HepG2 (cell line): Measurements from ENCODE around the gene DLG5. TPM values are rescaled to one million over a fixed set of nuclear protein-coding genes. Genes with fewer than 3 reads are reported as not detected.
A peak's percentile ranks its signal among the peaks of the same experiment; 100 is the strongest.

ENCODE experiments used
- AGO1 ChIP-seq: fragments of 200-400 bp; formaldehyde crosslinking; IDR thresholded peaks from 2 replicates; pipeline ENCODE4 v1.6.1; 2017; ENCODE audit warnings: mild to moderate bottlenecking, low read depth, low read length, moderate library complexity; ENCODE audit not compliant: poor library complexity, severe bottlenecking
- BATF2 ChIP-seq: sonication (generic); formaldehyde crosslinking; IDR thresholded peaks from 2 replicates; pipeline ENCODE4 v1.8.0; 2022; ENCODE audit warnings: mild to moderate bottlenecking, missing genetic modification reagents, moderate library complexity
- BHLHE40 ChIP-seq: IDR thresholded peaks from 2 replicates; pipeline ENCODE4 v1.6.1; 2011; ENCODE audit warnings: low read length, improper control_type of control experiment
- BRD4 ChIP-seq: sonication (generic); formaldehyde crosslinking; IDR thresholded peaks from 2 replicates; pipeline ENCODE4 v1.4.0; 2020; ENCODE audit warnings: missing genetic modification reagents
- CAMTA2 ChIP-seq: sonication (generic); formaldehyde crosslinking; IDR thresholded peaks from 2 replicates; pipeline ENCODE4 v1.4.0; 2020; ENCODE audit warnings: mild to moderate bottlenecking, missing genetic modification reagents, borderline replicate concordance
- CREBL2 ChIP-seq: sonication (generic); formaldehyde crosslinking; IDR thresholded peaks from 2 replicates; pipeline ENCODE4 v1.8.1; 2023; ENCODE audit warnings: missing genetic modification reagents, mild to moderate bottlenecking, borderline replicate concordance
- FOXP1 ChIP-seq, 2 experiments: fragments of 450-650 bp in 1 of 2; IDR thresholded peaks; 2 replicates each; pipeline ENCODE4 v1.6.1; 2017 to 2018; ENCODE audit warnings: antibody characterized with exemption in 1 of 2
- MEIS1 ChIP-seq: sonication (generic); formaldehyde crosslinking; IDR thresholded peaks from 2 replicates; pipeline ENCODE4 v1.9.0; 2021; ENCODE audit warnings: mild to moderate bottlenecking, missing genetic modification reagents, moderate library complexity, borderline replicate concordance
- NAIF1 ChIP-seq: sonication (generic); formaldehyde crosslinking; IDR thresholded peaks from 2 replicates; pipeline ENCODE4 v1.5.0; 2020; ENCODE audit warnings: mild to moderate bottlenecking, missing genetic modification reagents, borderline replicate concordance
- NCOA5 ChIP-seq: sonication (generic); formaldehyde crosslinking; IDR thresholded peaks from 2 replicates; pipeline ENCODE4 v1.4.0; 2020; ENCODE audit warnings: missing genetic modification reagents
- NFE2 ChIP-seq: sonication (generic); formaldehyde crosslinking; IDR thresholded peaks from 2 replicates; pipeline ENCODE4 v1.4.0; 2020; ENCODE audit warnings: missing genetic modification reagents
- NRL ChIP-seq: sonication (generic); formaldehyde crosslinking; IDR thresholded peaks from 2 replicates; pipeline ENCODE4 v1.5.0; 2020; ENCODE audit warnings: missing genetic modification reagents, mild to moderate bottlenecking, moderate library complexity, borderline replicate concordance
- POLR2A ChIP-seq, 2 experiments: IDR thresholded peaks; 2 replicates each; pipeline ENCODE4 v1.6.1; 2011; ENCODE audit warnings: low read depth in 2 of 2, low read length in 2 of 2, mild to moderate bottlenecking in 1 of 2, moderate library complexity in 1 of 2; ENCODE audit not compliant: insufficient read depth in 1 of 2
- SATB2 ChIP-seq: sonication (generic); formaldehyde crosslinking; IDR thresholded peaks from 2 replicates; pipeline ENCODE4 v1.5.0; 2020; ENCODE audit warnings: missing genetic modification reagents
- SIN3A ChIP-seq: IDR thresholded peaks from 2 replicates; pipeline ENCODE4 v1.6.1; 2011; ENCODE audit warnings: low read depth, mild to moderate bottlenecking, control low read depth, low read length, borderline replicate concordance
- SIX4 ChIP-seq: sonication (generic); formaldehyde crosslinking; IDR thresholded peaks from 2 replicates; pipeline ENCODE4 v1.4.0; 2020; ENCODE audit warnings: missing genetic modification reagents
- SNAPC2 ChIP-seq: sonication (generic); formaldehyde crosslinking; IDR thresholded peaks from 2 replicates; pipeline ENCODE4 v1.8.1; 2022; ENCODE audit warnings: mild to moderate bottlenecking, missing genetic modification reagents
- SSRP1 ChIP-seq: IDR thresholded peaks from 2 replicates; pipeline ENCODE4 v1.6.1; 2016; ENCODE audit warnings: control low read depth
- SYNCRIP ChIP-seq: fragments of 200-400 bp; formaldehyde crosslinking; IDR thresholded peaks from 2 replicates; pipeline ENCODE4 v1.6.1; 2018; ENCODE audit warnings: mild to moderate bottlenecking, low read depth, low read length; ENCODE audit not compliant: insufficient read depth
- ZFP37 ChIP-seq: sonication (generic); formaldehyde crosslinking; IDR thresholded peaks from 2 replicates; pipeline ENCODE4 v1.4.0; 2020; ENCODE audit warnings: missing genetic modification reagents, borderline replicate concordance
- ZFP90 ChIP-seq: sonication (generic); formaldehyde crosslinking; IDR thresholded peaks from 2 replicates; pipeline ENCODE4 v1.8.0; 2022; ENCODE audit warnings: missing genetic modification reagents, mild to moderate bottlenecking, inconsistent platforms, borderline replicate concordance
- ZNF12 ChIP-seq: sonication (generic); formaldehyde crosslinking; IDR thresholded peaks from 2 replicates; pipeline ENCODE4 v1.5.0; 2020; ENCODE audit warnings: missing genetic modification reagents
- ZNF615 ChIP-seq: sonication (generic); formaldehyde crosslinking; IDR thresholded peaks from 2 replicates; pipeline ENCODE4 v1.5.0; 2020; ENCODE audit warnings: mild to moderate bottlenecking, missing genetic modification reagents, borderline replicate concordance
- ZNF780A ChIP-seq: sonication (generic); formaldehyde crosslinking; IDR thresholded peaks from 2 replicates; pipeline ENCODE4 v1.8.0; 2022; ENCODE audit warnings: mild to moderate bottlenecking, missing genetic modification reagents, moderate library complexity
- ZNF781 ChIP-seq: sonication (generic); formaldehyde crosslinking; IDR thresholded peaks from 2 replicates; pipeline ENCODE4 v1.5.1; 2020; ENCODE audit warnings: borderline replicate concordance, mild to moderate bottlenecking, missing genetic modification reagents; ENCODE audit errors: not compliant biosample characterization
- ZNF784 ChIP-seq: sonication (generic); formaldehyde crosslinking; IDR thresholded peaks from 2 replicates; pipeline ENCODE4 v1.5.1; 2020; ENCODE audit warnings: missing genetic modification reagents, mild to moderate bottlenecking, borderline replicate concordance
- ZNF879 ChIP-seq: sonication (generic); formaldehyde crosslinking; IDR thresholded peaks from 2 replicates; pipeline ENCODE4 v1.8.1; 2023; ENCODE audit warnings: missing genetic modification reagents
- polyA plus RNA-seq, 8 experiments: library from polyadenylated mRNA; depleted of rRNA in 3 of 8; stranded (reverse) in 7 of 8; unstranded in 1 of 8; fragments of >200 nt; fragmentation: Illumina TruSeq in 4 of 8; extraction: Trizol in 4 of 8; gene quantifications; 2 replicates each; pipeline versions ENCODE4 v1.2.1 to v1.2.3, GENCODE V29; 2011 to 2016; ENCODE audit warnings: low read depth in 4 of 8, missing spikeins in 1 of 8, mixed read lengths in 1 of 8; ENCODE audit not compliant: insufficient read depth in 1 of 8
- total RNA-seq, 5 experiments: library from RNA; depleted of rRNA; stranded (reverse); fragments of >200 nt; fragmentation: Illumina TruSeq; extraction: Trizol; gene quantifications; 2 replicates each; pipeline ENCODE4 v1.2.3, GENCODE V29; 2016; ENCODE audit warnings: low read depth in 1 of 5
- TF ChIP-seq, protein P1 (sequence below): IDR thresholded peaks from 2 replicates; pipeline ENCODE4 v1.6.1; 2016; ENCODE audit warnings: missing compliant biosample characterization, missing genetic modification reagents, borderline replicate concordance
- TF ChIP-seq, protein P2 (sequence below): sonication (generic); formaldehyde crosslinking; IDR thresholded peaks from 2 replicates; pipeline ENCODE4 v1.5.0; 2020; ENCODE audit warnings: mild to moderate bottlenecking, low read depth, missing genetic modification reagents, borderline replicate concordance

Gene DLG5
- total and polyA plus RNA-seq, 2 of the 13 experiments (the other 11 are each of a cell fraction or from before 2014, with no cell fraction given): 15.5 to 18.2 TPM

DNA sequence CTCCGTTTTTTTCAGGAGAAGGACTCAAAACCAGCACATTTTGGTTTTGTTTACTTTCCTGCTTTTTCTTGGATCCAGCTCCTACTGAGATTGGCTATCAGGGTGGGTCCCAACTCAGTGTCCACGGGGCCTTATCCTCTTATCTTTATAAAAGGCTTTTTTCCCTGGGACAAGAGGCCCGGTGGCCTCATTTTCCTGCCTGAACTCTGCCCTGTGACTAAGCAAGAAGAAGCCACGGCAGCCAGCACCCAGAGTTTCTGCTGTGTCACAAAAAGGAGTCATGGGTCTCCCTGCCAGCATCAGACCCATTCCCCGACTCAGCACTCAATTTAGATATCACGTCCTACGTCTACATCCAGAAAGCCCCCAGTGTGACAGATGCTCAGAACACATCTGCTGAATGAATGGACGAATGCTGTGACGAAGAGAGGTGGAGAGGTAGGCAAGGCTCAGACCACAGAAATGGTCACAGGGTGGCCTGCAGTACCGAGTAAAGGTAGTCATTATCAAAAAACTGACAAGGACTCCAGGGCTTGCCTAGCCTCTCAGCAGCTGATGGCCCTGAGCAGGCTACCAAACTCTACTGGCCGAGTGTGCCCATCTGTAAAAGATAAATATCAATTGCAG, 16.7 kb downstream of the DLG5 start (continued):
- TF ChIP-seq BHLHE40: no peak
- no peak for TF ChIP-seq CREBL2
- no peak for TF ChIP-seq SNAPC2 (CRISPR knock-in tag)
- TF ChIP-seq ZFP37 (CRISPR knock-in tag): no peak
- no peak for TF ChIP-seq SSRP1 (CRISPR knock-in tag)
- no peak for TF ChIP-seq CAMTA2 (CRISPR knock-in tag)
- no peak for TF ChIP-seq NCOA5
- no peak for TF ChIP-seq FOXP1 (IDR thresholded peaks at IDR 0.05)
- peak; percentile 43; the same call in 1 of the 2 replicates for TF ChIP-seq FOXP1 (CRISPR knock-in tag; IDR thresholded peaks at IDR 0.05)
- 0 out of 4 replicates have a peak, but pooled peaks of 1 of the 2 experiments have one; percentile 30 for TF ChIP-seq POLR2A (IDR thresholded peaks at IDR 0.05; ENCODE audit: insufficient read depth in 1 of 2, low read depth in 2 of 2, low read length in 2 of 2)
- no peak for TF ChIP-seq BATF2 (CRISPR knock-in tag)
- TF ChIP-seq, protein P1, sequence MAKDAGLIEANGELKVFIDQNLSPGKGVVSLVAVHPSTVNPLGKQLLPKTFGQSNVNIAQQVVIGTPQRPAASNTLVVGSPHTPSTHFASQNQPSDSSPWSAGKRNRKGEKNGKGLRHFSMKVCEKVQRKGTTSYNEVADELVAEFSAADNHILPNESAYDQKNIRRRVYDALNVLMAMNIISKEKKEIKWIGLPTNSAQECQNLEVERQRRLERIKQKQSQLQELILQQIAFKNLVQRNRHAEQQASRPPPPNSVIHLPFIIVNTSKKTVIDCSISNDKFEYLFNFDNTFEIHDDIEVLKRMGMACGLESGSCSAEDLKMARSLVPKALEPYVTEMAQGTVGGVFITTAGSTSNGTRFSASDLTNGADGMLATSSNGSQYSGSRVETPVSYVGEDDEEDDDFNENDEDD (CRISPR knock-in tag): no peak
- no peak for TF ChIP-seq ZNF879 (CRISPR knock-in tag)
- peak; percentile 48; the same call in 1 of the 2 replicates for TF ChIP-seq NFE2 (CRISPR knock-in tag)
- TF ChIP-seq SATB2 (CRISPR knock-in tag): no peak
- no peak for TF ChIP-seq AGO1
- no peak for TF ChIP-seq NRL (CRISPR knock-in tag)
- no peak for TF ChIP-seq ZNF615 (CRISPR knock-in tag)
- TF ChIP-seq SIN3A: peak; percentile 80; the same call in 1 of the 2 replicates
- no peak for TF ChIP-seq SYNCRIP
- no peak for TF ChIP-seq BRD4
- TF ChIP-seq ZNF780A (CRISPR knock-in tag): no peak
- no peak for TF ChIP-seq ZNF781 (CRISPR knock-in tag)
- no peak for TF ChIP-seq ZNF12 (CRISPR knock-in tag)
- TF ChIP-seq NAIF1: no peak
- TF ChIP-seq, protein P2, sequence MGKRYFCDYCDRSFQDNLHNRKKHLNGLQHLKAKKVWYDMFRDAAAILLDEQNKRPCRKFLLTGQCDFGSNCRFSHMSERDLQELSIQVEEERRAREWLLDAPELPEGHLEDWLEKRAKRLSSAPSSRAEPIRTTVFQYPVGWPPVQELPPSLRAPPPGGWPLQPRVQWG (CRISPR knock-in tag): no peak
- TF ChIP-seq SIX4 (CRISPR knock-in tag): 0 out of 2 replicates have a peak, but pooled peaks have one; percentile 26
- no peak for TF ChIP-seq ZFP90
- TF ChIP-seq MEIS1: peak; percentile 46; the same call in 1 of the 2 replicates
- TF ChIP-seq ZNF784 (CRISPR knock-in tag): no peak
